Ovary (tissue), 9 donors: ENCODE measurements around the gene CLASP1. TPM values are rescaled to one million over a fixed set of nuclear protein-coding genes. Genes with fewer than 3 reads are reported as not detected.

ENCODE experiments used
- DNase-seq, 5 donors: peaks; one replicate each; pipeline ENCODE4 v3.0.0-alpha.2; 2019 to 2020
- H3K27ac ChIP-seq, 2 donors: fragments of 200-600 bp; one replicate each; pipeline versions ENCODE4 v1.5.1 to v1.8.0; 2019 to 2022
- H3K27me3 ChIP-seq: fragments of 200-600 bp; one replicate; pipeline ENCODE4 v1.8.0; 2022
- H3K36me3 ChIP-seq: fragments of 200-600 bp; sonication (generic); one replicate; pipeline ENCODE4 v1.5.1; 2019
- H3K4me1 ChIP-seq: one replicate; pipeline ENCODE4 v1.8.1; 2013; ENCODE audit warnings: mild to moderate bottlenecking, moderate library complexity; ENCODE audit not compliant: insufficient read depth
- H3K4me3 ChIP-seq: fragments of 200-600 bp; sonication (generic); one replicate; pipeline ENCODE4 v1.5.1; 2017
- H3K9me3 ChIP-seq, 2 donors: fragments of 200-600 bp in 1 of 2; sonication (generic) in 1 of 2; one replicate each; pipeline versions ENCODE4 v1.5.1 to v1.8.1; 2013 to 2019; ENCODE audit warnings: mild to moderate bottlenecking in 1 of 2, moderate library complexity in 1 of 2
- CTCF ChIP-seq, 3 donors: fragments of 450-650 bp in 2 of 3; fragments of 200-600 bp in 1 of 3; IDR thresholded peaks; one replicate each; pipeline versions ENCODE4 v1.5.1 to v1.8.0; 2016 to 2022; ENCODE audit warnings: antibody characterized with exemption in 3 of 3, mild to moderate bottlenecking in 1 of 3
- EP300 ChIP-seq: sonication (generic); formaldehyde crosslinking; IDR thresholded peaks from one replicate; pipeline ENCODE4 v1.6.1; 2017; ENCODE audit warnings: antibody characterized with exemption
- POLR2A ChIP-seq: fragments of 450-650 bp; IDR thresholded peaks from one replicate; pipeline ENCODE4 v1.6.1; 2017; ENCODE audit warnings: antibody characterized with exemption, mild to moderate bottlenecking, moderate library complexity
- WGBS, 3 donors: extraction: QIAGEN DNeasy Blood & Tissue Kit in 1 of 3; methylation state at CpG; one replicate each; pipeline versions ENCODE4 v1.1.5 to v1.1.7; 2013 to 2017; 5-methylcytosine and 5-hydroxymethylcytosine counted together
- intact Hi-C, 4 donors: fragments of 100-400 bp; cut with DNase I; formaldehyde crosslinking; loops; one replicate each; pipeline versions ENCODE4 v1.11.0 to v1.15.1; 2022 to 2023
- polyA plus RNA-seq, 2 donors: library from polyadenylated mRNA; stranded (reverse); fragments of 200-250 nt in 1 of 2; fragments of 350-450 nt in 1 of 2; fragmentation: Illumina TruSeq in 1 of 2; extraction: RNeasy Lipid Tissue Mini Kit (QIAGEN cat#74804) in 1 of 2; gene quantifications; one replicate each; pipeline ENCODE4 v1.2.3, GENCODE V29; 2013 to 2014
- total RNA-seq, 7 donors: library from RNA; depleted of rRNA in 2 of 7; stranded (reverse); fragments of >200 nt in 2 of 7; fragmentation: NEBNext Ultra II Directional in 3 of 7; extraction: Animal tissue kit (Norgen Biotek cat#: 25700) in 3 of 7; gene quantifications; one replicate each; pipeline versions ENCODE4 v1.1.0 to v1.2.4, GENCODE V29; 2016 to 2023
- donor health status: DM: no; HTN: no; CAD: no; lungs with moderate emphysema.
- donor health status: DM: no; HTN: no; CAD: no.
- donor health status: Bipolar disorder and iron deficiency.
- donor health status: DM: yes; HTN: yes; CAD: no.
- donor health status: DM: no; HTN: no; CAD: no.
- donor health status: DM: yes; HTN: yes; CAD: no.

The CLASP1 gene
- total and polyA plus RNA-seq, 9 donors: 15.8 to 58.7 (median 47.9) TPM

GRCh38 chr2:121355488-121355887 is 293.8 kb downstream of the CLASP1 start:
- no peak for TF ChIP-seq CTCF (IDR thresholded peaks at IDR 0.05)
- no peak for TF ChIP-seq EP300
- TF ChIP-seq POLR2A: no peak
- intact Hi-C loops: no loop called here
- WGBS, 3 donors: 0 to 83% (median 48%) methylated on average over 1 of the region's 1 CpG
- Histone ChIP-seq H3K27ac (no peak overlapping the region), H3K4me1 (no peaks in the 10 kb centered on the region), H3K36me3 (no peaks in the 10 kb centered on the region), H3K4me3 (no peak overlapping the region), H3K9me3 (no peaks in the 10 kb centered on the region), H3K27me3 (no peaks in the 10 kb centered on the region)
- no peak for DNase-seq

GRCh38 chr2:121351521-121352318 is 297.5 kb downstream of the CLASP1 start:
- 90 to 95% (median 91%) methylated on average over 17 of the region's 17 CpGs for WGBS, 3 donors
- Histone ChIP-seq H3K36me3 (no peaks in the 10 kb centered on the region), H3K4me3 (no peak overlapping the region), H3K27me3 (no peaks in the 10 kb centered on the region), H3K9me3 (no peaks in the 10 kb centered on the region), H3K4me1 (no peaks in the 10 kb centered on the region), H3K27ac (no peak overlapping the region)
- no peak for TF ChIP-seq EP300
- no peak for TF ChIP-seq POLR2A
- no peak for TF ChIP-seq CTCF (IDR thresholded peaks at IDR 0.05)
- DNase-seq: no peak
- intact Hi-C loops: no loop called here

GRCh38 chr2:121350890-121351289 is 298.4 kb downstream of the CLASP1 start:
- intact Hi-C loops: no loop called here
- no peak overlapping the region for H3K27ac ChIP-seq
- 91 to 94% (median 92%) methylated on average over 6 of the region's 6 CpGs for WGBS, 3 donors
- no peak for DNase-seq
- H3K4me3 ChIP-seq: no peak overlapping the region
- no peaks in the 10 kb centered on the region for H3K36me3 ChIP-seq
- H3K27me3 ChIP-seq: no peaks in the 10 kb centered on the region
- no peaks in the 10 kb centered on the region for H3K9me3 ChIP-seq
- no peaks in the 10 kb centered on the region for H3K4me1 ChIP-seq
- no peak for TF ChIP-seq POLR2A

DNA sequence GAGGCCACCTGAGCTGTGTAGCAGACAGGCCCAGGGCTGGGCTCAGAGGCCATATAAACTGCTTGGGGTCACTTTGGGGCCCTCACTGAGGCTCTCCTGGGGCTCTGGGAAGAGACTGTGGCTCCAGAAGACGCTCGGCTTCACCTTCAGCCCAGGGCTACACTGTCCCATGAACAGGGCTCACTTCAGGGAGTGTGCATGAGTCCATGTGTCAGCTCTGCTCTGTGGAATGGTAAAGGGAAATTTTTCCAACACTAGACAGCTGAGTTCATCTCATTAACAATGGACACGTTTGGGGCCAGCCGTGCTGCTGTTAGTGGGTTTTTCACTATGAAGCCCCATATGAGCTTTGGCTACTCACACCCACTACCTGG is 298.9 kb downstream of the CLASP1 start:
- no peaks in the 10 kb centered on the region for H3K27me3 ChIP-seq
- TF ChIP-seq EP300 (no peak), CTCF (IDR thresholded peaks at IDR 0.05) (no peak)
- H3K4me3 ChIP-seq: no peak overlapping the region
- H3K36me3 ChIP-seq: no peaks in the 10 kb centered on the region
- no peaks in the 10 kb centered on the region for H3K9me3 ChIP-seq
- 79 to 86% (median 82%) methylated on average over 4 of the region's 4 CpGs for WGBS, 3 donors
- no peak for DNase-seq
- no peaks in the 10 kb centered on the region for H3K4me1 ChIP-seq
- intact Hi-C loops: no loop called here
- H3K27ac ChIP-seq: no peak overlapping the region

DNA sequence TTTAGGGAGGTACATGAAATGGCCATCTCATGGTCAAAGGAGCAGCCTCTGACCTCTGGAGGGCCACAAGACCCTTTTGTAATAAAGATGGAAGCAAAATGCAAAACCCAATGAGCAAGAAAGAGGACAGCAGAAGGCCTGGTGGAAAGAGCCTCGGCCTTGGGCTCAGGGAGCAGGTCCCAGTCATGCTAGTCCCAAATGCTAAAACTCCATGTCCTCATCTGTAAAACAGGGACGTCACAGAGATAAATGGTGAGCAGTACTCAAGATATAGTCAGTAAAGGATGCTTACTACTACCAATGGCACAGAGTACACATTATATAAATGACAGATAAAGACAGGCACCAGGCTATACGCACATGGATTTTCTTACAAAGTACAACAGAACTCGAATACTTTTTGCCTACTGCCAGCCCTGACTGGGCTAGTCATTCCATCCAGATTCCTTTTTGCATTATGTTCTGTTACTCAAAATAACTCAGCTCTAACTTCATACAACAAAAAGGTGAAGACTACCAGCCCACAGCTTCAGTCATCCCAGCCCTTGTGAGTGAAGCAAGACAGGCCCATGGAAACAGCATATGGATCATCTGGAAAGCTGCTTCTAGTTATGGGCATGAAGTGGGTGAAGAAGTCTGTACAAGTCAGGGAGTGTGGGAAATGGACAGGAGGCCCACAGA is 299.4 kb downstream of the CLASP1 start:
- intact Hi-C loops: no loop called here
- H3K27ac ChIP-seq: no peak overlapping the region
- no peaks in the 10 kb centered on the region for H3K4me1 ChIP-seq
- TF ChIP-seq POLR2A (no peak), CTCF (IDR thresholded peaks at IDR 0.05) (no peak), EP300 (no peak)
- no peak for DNase-seq
- H3K27me3 ChIP-seq: no peaks in the 10 kb centered on the region
- H3K9me3 ChIP-seq: no peaks in the 10 kb centered on the region
- WGBS, 3 donors: 94 to 97% (median 95%) methylated on average over 4 of the region's 4 CpGs
- no peaks in the 10 kb centered on the region for H3K36me3 ChIP-seq
- H3K4me3 ChIP-seq: no peak overlapping the region
